IPS DF 4.7 (cell line): ENCODE measurements around the gene PSORS1C1.
"Not testable (repeated sequence)": the region's sequence is repeated elsewhere in the genome, so short reads cannot be mapped to it uniquely, and the experiment has no call there.

Experiments
- DNase-seq: peaks from one replicate; pipeline ENCODE4 v3.0.0-alpha.2; 2013; ENCODE audit warnings: low spot score; ENCODE audit errors: extremely low read depth

Gene PSORS1C1

GRCh38 chr6:31174378-31174777, 59.8 kb downstream of the PSORS1C1 start:
- no peak for DNase-seq

GRCh38 chr6:31175971-31176370, 61.4 kb downstream of the PSORS1C1 start:
- no peak for DNase-seq

- no peak for DNase-seq
Measured at GRCh38 chr6:31178143-31179041, 63.8 kb downstream of the PSORS1C1 start.

- no peak for DNase-seq
Measured at GRCh38 chr6:31179042-31179386, 64.4 kb downstream of the PSORS1C1 start.

- no peak for DNase-seq
Measured at GRCh38 chr6:31179896-31180295, 65.3 kb downstream of the PSORS1C1 start.

GRCh38 chr6:31180500-31180899, 65.9 kb downstream of the PSORS1C1 start:
- DNase-seq = no peak

GRCh38 chr6:31183287-31183686, 68.7 kb downstream of the PSORS1C1 start:
- DNase-seq = not testable (repeated sequence)

GRCh38 chr6:31183859-31184258, 69.3 kb downstream of the PSORS1C1 start:
- not testable (repeated sequence) for DNase-seq

- DNase-seq = not testable (repeated sequence)
Measured at GRCh38 chr6:31185695-31186051, 71.1 kb downstream of the PSORS1C1 start.

GRCh38 chr6:31186052-31186734, 71.6 kb downstream of the PSORS1C1 start:
- no peak for DNase-seq

- DNase-seq = no peak
Measured at GRCh38 chr6:31187780-31188194, 73.2 kb downstream of the PSORS1C1 start.

- not testable (repeated sequence) for DNase-seq
Measured at GRCh38 chr6:31189223-31189622, 74.6 kb downstream of the PSORS1C1 start.
